NOMO-1 (cell line): ENCODE measurements around the gene TRIM54.

ENCODE experiments used
- DNase-seq, 2 experiments: peaks; one replicate each; lab custom pipeline; 2025; ENCODE audit not compliant: unreplicated experiment in 2 of 2; lab: John Stamatoyannopoulos, UW

Gene TRIM54, protein sequence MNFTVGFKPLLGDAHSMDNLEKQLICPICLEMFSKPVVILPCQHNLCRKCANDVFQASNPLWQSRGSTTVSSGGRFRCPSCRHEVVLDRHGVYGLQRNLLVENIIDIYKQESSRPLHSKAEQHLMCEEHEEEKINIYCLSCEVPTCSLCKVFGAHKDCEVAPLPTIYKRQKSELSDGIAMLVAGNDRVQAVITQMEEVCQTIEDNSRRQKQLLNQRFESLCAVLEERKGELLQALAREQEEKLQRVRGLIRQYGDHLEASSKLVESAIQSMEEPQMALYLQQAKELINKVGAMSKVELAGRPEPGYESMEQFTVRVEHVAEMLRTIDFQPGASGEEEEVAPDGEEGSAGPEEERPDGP

GRCh38 chr2:27281855-27282559 is at the start of gene TRIM54:
TRIM54 (plus strand) TSS chr2:27282429; CDS start chr2:27282732, 303 bp downstream.
- DNase-seq: no peak

DNA sequence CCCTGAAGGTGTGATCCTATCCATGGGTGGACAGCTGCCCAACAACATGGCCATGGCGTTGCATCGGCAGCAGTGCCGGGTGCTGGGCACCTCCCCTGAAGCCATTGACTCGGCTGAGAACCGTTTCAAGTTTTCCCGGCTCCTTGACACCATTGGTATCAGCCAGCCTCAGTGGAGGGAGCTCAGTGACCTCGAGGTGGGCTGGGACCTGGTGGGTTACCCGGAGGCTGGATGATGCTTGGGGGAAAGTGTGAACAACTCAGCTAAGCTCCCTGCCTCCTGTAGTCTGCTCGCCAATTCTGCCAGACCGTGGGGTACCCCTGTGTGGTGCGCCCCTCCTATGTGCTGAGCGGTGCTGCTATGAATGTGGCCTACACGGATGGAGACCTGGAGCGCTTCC is 48.9 kb upstream of the TRIM54 start:
- no peak for DNase-seq

GRCh38 chr2:27236136-27236535 is 46.1 kb upstream of the TRIM54 start:
- DNase-seq: no peak

GRCh38 chr2:27236626-27237025 is 45.6 kb upstream of the TRIM54 start:
- DNase-seq: no peak

GRCh38 chr2:27237341-27237945 is 44.8 kb upstream of the TRIM54 start:
- no peak for DNase-seq

GRCh38 chr2:27238976-27239375 is 43.3 kb upstream of the TRIM54 start:
- no peak for DNase-seq

DNA sequence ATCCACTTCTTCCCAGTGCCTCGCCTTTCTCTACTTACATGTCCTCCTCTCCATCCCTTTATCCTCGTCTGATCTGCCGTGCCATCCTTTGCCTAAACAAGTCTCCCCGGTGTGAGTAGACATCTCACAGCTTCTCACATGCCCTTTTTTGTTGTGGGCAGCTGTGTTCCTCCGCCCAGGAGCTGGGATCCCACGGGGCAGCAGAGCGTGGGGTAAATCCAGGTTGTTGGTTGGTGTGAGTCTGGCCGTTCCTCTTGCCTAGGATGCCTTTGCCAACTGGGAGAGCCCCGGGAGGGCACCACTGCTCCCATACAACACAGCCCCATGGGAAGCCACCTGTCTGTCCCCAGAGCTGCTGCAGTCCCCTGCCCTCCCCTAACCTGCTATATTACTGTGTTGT is 41.8 kb upstream of the TRIM54 start:
- DNase-seq: no peak

- no peak for DNase-seq
Measured at GRCh38 chr2:27241761-27242613, 40.2 kb upstream of the TRIM54 start.

GRCh38 chr2:27242614-27242951 is 39.6 kb upstream of the TRIM54 start:
- no peak for DNase-seq

DNA sequence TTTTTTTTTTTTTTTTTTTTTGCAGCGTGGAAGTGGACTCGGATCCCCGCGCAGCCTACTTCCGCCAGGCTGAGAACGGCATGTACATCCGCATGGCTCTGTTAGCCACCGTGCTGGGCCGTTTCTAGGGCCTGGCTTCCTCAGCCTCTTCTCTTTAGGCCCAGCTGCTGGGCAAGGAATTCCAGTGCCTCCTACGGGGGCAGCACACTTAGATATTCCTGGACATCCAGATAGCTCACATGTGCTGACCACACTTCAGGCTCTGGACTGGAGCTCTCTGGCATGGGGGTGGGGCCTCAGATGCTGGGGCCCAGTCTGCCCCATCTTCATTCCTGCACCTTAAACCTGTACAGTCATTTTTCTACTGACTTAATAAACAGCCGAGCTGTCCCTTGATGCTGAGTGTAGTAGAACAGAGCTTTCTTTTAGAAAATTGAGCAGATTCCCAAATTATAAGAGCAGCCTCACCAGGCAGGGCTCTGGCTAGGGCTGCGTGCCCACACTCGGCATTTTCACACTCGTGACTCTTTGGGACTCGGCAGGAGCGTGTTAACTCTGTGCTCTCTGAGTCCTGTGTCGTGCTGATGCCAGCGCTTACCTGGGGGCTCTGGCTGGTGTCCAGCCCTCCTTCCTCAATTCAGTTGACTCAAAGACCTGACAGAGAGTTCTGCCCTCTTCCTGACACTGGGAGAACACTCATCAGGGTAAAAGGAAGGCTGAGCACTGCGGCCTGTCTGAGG is 38.7 kb upstream of the TRIM54 start:
- DNase-seq: no peak

GRCh38 chr2:27245116-27245515 is 37.1 kb upstream of the TRIM54 start:
- DNase-seq: no peak

DNA sequence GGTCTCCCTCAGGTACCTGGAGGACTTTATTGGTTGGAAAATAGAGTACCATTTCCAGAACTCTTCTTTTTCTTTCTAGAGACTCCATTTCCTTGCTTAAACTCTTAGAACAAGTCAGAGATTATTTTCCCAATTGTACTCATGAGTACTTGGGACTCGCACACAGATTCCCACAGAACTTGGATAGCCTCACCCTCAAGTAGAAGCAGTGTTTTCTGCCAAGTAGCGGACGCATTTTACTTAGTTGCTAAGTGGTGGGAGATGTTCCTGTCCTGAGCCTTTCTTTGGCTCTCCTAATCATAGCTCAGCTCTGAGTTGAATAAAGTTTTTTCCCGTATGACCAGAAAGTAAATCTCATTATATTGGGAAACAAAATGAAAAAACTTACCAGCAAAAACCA is 36.6 kb upstream of the TRIM54 start:
- DNase-seq: no peak

- DNase-seq: no peak
Measured at GRCh38 chr2:27247893-27248292, 34.3 kb upstream of the TRIM54 start.

DNA sequence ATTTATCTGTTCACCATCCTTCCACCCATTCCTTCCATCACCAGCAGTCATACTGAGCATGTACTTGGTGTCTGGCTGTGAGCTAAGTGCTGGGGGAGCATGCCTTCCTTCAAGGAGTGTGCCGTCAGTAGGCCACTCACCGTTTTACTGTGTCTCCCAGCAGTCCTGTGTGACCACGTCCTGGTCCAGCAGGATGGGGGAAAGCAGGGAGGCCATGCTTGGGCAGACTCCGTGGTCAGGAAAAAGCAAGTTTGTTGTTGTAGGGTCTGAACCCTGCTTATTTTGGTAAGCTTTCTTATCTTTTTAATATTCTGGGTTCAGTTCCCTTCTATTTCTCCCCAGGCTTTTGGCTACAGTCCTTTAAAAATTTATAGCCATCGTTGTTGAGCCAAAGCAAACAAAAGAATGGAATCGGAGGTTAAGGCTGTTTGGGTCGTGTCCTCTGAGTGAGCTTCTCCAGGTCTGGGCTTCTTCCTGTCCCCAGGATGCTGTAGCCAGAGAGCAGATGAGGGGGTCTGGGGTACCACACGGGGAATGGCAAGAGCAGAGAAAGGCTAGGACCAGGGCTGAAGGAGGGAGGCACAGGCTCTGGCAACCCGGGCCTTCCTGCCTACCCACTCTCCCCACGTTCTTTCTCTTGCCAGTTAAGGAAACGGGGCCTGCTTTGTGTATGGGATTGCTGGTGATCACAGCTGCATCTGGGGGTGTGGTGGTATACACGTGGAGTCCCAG is 32.9 kb upstream of the TRIM54 start:
- DNase-seq: no peak

- peak; percentile 43 to 56 for DNase-seq
Measured at GRCh38 chr2:27249891-27250651, 32.2 kb upstream of the TRIM54 start.

DNA sequence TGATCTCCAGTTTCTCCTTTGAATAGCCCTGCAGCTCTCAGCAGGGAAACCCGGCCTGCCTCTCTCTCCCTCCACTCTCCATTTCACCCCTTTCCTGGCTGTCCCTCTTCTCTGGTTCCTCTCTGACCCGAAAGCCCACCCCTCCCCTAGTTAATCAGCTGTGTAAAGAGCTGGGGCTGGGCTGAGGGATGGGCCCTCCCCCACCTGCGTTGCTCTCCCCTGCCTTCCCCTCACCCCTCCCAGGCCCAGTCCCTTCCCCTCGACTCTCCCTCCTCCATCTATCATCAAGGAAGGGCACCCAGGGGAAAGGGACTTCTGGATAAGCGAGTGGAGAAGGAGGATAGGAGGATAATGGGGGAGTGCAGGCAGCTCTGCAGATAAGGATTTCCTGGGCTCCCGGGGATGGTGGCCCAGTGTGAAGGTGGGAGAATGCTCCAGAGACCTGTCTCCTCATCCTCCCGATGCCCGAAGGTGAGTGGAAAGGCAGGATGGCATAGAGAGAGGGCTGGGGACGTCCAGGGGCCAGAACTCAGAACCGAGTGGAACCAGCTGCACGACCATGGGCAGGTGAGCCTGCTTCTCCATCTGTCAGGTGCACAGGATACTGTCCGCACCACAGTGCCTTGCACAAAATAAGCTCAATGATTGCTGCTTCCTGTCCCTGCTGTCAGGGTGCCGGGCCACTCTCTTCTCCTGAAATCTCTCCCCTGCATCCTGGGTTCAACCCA is 31.4 kb upstream of the TRIM54 start:
- DNase-seq: no peak

DNA sequence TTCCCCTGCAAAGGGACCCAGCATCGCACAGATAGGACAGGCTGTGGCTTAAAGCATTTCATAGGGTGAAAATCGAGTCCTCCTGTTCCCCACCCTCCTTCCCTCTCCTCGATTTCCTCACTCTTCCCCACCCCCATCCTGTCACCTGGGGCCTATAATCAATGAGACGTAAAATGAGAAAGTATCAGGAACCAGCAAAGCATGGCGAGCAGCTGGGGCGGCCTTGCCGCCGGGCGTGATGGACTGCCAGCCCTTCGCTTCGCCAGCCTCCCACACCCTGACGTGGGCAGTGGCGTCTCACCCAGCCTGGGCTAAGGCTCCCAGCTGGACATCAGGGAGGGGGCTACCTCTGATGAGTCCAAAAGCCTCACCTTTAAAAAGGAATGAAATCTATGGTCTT is 30.5 kb upstream of the TRIM54 start:
- no peak for DNase-seq

- DNase-seq: no peak
Measured at GRCh38 chr2:27255187-27255586, 27.0 kb upstream of the TRIM54 start.
